Measurements from ENCODE around the gene CLDN12. TPM values are rescaled to one million over a fixed set of nuclear protein-coding genes. Genes with fewer than 3 reads are reported as not detected.

The CLDN12 gene
- total and polyA plus RNA-seq, 2 experiments from 2014 or later = 16.6 to 48.5 TPM

DNA sequence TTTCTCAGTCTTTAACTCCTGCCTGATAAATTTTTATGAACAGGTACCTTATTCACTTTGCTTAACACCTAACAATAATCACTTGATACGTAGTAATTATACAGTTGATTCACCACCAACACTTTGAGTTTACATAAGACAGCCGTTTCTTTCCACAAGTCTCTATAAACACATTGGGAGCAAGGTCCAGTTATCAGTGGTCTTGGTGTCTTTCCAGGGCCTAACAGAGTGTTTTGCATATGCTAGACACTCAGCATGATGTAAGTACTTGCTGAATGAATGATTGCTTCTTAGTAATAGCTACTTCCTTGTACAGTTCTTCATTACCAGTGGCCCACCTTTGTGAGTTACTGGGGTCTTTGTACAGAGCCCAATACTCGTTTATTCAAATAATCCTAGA lies 6.4 kb downstream of the CLDN12 start:
- ATAC-seq (no peak), DNase-seq (ENCODE audit: low spot score) (no peak)
- Histone ChIP-seq H4K20me1 (replicated peaks; ENCODE audit: insufficient read depth) (peaks cover 4% of the 10 kb centered on the region; the same call in 1 of the 2 replicates), H3K4me1 (ENCODE audit: insufficient read depth) (no peaks in the 10 kb centered on the region), H3K27ac (ENCODE audit: low read depth) (no peak overlapping the region), H3K36me3 (ENCODE audit: insufficient read depth) (peaks cover 24% of the 10 kb centered on the region; the same call in 1 of the 2 replicates), H3K4me2 (no peak overlapping the region), H3K27me3 (ENCODE audit: insufficient read depth) (no peaks in the 10 kb centered on the region), H3K79me2 (replicated peaks; ENCODE audit: insufficient read depth) (peaks cover 29% of the 10 kb centered on the region), H3F3A (replicated peaks; ENCODE audit: low read depth) (no peaks in the 10 kb centered on the region), H3K4me3 (no peak overlapping the region), H2AFZ (no peak overlapping the region), H3K9me2 (ENCODE audit: insufficient read depth) (no peaks in the 10 kb centered on the region)
- Mint-ChIP-seq H3K36me3 (ENCODE audit: low read depth) (peaks cover 42% of the 10 kb centered on the region), H3K27me3 (ENCODE audit: insufficient read depth, low read depth, poor library complexity) (no peaks in the 10 kb centered on the region), H3K4me3 (no peak overlapping the region), H3K9me3 (no peaks in the 10 kb centered on the region), H3K4me1 (no peaks in the 10 kb centered on the region; the same call in 2 of the 3 replicates), H3K27ac (no peak overlapping the region)
- TF ChIP-seq ZNF114 (CRISPR knock-in tag; IDR thresholded peaks at IDR 0.05) (no peak), EZH2 (IDR thresholded peaks at IDR 0.05; ENCODE audit: low read depth, unreplicated experiment) (no peak), POLR2AphosphoS5 (IDR thresholded peaks at IDR 0.05; ENCODE audit: low read depth) (no peak), JUNB (IDR thresholded peaks at IDR 0.05; ENCODE audit: unreplicated experiment) (no peak), STAT1 (IDR thresholded peaks at IDR 0.05; ENCODE audit: unreplicated experiment) (no peak), CREB1 (CRISPR knock-in tag; IDR thresholded peaks at IDR 0.05; ENCODE audit: low read depth) (no peak)
- TF ChIP-seq, protein P1, sequence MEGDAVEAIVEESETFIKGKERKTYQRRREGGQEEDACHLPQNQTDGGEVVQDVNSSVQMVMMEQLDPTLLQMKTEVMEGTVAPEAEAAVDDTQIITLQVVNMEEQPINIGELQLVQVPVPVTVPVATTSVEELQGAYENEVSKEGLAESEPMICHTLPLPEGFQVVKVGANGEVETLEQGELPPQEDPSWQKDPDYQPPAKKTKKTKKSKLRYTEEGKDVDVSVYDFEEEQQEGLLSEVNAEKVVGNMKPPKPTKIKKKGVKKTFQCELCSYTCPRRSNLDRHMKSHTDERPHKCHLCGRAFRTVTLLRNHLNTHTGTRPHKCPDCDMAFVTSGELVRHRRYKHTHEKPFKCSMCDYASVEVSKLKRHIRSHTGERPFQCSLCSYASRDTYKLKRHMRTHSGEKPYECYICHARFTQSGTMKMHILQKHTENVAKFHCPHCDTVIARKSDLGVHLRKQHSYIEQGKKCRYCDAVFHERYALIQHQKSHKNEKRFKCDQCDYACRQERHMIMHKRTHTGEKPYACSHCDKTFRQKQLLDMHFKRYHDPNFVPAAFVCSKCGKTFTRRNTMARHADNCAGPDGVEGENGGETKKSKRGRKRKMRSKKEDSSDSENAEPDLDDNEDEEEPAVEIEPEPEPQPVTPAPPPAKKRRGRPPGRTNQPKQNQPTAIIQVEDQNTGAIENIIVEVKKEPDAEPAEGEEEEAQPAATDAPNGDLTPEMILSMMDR (conservative IDR thresholded peaks at IDR 0.05; ENCODE audit: low read depth in 2 of 2) = no peak
- TF ChIP-seq, protein P2, sequence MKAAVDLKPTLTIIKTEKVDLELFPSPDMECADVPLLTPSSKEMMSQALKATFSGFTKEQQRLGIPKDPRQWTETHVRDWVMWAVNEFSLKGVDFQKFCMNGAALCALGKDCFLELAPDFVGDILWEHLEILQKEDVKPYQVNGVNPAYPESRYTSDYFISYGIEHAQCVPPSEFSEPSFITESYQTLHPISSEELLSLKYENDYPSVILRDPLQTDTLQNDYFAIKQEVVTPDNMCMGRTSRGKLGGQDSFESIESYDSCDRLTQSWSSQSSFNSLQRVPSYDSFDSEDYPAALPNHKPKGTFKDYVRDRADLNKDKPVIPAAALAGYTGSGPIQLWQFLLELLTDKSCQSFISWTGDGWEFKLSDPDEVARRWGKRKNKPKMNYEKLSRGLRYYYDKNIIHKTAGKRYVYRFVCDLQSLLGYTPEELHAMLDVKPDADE (IDR thresholded peaks at IDR 0.05) = no peak

DNA sequence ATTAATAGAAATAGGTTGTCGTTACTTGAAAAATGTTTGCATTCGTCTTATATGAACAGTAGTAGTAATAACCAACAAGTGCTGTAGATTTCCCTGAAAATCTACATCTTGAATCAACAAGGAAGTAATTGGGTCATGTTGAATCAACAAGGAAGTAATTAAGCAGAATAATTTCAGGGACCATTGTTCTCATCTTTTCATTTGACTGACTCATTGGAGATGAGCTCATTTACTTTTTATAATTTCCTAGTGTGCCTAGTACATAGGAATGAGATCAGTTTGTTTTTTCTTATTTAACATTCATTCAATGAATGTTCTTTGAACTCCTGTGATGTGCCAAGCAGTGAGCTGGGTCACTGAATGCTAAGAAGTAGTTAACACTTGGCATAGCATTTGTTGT lies 8.2 kb downstream of the CLDN12 start:
- H3K4me1 ChIP-seq (ENCODE audit: insufficient read depth) = no peaks in the 10 kb centered on the region
- no peak for TF ChIP-seq JUNB (IDR thresholded peaks at IDR 0.05; ENCODE audit: unreplicated experiment)
- TF ChIP-seq, protein P3, sequence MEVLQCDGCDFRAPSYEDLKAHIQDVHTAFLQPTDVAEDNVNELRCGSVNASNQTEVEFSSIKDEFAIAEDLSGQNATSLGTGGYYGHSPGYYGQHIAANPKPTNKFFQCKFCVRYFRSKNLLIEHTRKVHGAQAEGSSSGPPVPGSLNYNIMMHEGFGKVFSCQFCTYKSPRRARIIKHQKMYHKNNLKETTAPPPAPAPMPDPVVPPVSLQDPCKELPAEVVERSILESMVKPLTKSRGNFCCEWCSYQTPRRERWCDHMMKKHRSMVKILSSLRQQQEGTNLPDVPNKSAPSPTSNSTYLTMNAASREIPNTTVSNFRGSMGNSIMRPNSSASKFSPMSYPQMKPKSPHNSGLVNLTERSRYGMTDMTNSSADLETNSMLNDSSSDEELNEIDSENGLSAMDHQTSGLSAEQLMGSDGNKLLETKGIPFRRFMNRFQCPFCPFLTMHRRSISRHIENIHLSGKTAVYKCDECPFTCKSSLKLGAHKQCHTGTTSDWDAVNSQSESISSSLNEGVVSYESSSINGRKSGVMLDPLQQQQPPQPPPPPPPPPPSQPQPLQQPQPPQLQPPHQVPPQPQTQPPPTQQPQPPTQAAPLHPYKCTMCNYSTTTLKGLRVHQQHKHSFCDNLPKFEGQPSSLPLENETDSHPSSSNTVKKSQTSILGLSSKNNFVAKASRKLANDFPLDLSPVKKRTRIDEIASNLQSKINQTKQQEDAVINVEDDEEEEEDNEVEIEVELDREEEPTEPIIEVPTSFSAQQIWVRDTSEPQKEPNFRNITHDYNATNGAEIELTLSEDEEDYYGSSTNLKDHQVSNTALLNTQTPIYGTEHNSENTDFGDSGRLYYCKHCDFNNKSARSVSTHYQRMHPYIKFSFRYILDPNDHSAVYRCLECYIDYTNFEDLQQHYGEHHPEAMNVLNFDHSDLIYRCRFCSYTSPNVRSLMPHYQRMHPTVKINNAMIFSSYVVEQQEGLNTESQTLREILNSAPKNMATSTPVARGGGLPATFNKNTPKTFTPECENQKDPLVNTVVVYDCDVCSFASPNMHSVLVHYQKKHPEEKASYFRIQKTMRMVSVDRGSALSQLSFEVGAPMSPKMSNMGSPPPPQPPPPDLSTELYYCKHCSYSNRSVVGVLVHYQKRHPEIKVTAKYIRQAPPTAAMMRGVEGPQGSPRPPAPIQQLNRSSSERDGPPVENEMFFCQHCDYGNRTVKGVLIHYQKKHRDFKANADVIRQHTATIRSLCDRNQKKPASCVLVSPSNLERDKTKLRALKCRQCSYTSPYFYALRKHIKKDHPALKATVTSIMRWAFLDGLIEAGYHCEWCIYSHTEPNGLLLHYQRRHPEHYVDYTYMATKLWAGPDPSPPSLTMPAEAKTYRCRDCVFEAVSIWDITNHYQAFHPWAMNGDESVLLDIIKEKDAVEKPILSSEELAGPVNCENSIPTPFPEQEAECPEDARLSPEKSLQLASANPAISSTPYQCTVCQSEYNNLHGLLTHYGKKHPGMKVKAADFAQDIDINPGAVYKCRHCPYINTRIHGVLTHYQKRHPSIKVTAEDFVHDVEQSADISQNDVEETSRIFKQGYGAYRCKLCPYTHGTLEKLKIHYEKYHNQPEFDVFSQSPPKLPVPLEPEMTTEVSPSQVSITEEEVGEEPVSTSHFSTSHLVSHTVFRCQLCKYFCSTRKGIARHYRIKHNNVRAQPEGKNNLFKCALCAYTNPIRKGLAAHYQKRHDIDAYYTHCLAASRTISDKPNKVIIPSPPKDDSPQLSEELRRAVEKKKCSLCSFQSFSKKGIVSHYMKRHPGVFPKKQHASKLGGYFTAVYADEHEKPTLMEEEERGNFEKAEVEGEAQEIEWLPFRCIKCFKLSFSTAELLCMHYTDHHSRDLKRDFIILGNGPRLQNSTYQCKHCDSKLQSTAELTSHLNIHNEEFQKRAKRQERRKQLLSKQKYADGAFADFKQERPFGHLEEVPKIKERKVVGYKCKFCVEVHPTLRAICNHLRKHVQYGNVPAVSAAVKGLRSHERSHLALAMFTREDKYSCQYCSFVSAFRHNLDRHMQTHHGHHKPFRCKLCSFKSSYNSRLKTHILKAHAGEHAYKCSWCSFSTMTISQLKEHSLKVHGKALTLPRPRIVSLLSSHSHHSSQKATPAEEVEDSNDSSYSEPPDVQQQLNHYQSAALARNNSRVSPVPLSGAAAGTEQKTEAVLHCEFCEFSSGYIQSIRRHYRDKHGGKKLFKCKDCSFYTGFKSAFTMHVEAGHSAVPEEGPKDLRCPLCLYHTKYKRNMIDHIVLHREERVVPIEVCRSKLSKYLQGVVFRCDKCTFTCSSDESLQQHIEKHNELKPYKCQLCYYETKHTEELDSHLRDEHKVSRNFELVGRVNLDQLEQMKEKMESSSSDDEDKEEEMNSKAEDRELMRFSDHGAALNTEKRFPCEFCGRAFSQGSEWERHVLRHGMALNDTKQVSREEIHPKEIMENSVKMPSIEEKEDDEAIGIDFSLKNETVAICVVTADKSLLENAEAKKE (CRISPR knock-in tag; IDR thresholded peaks at IDR 0.05) = no peak
- TF ChIP-seq, protein P2 (IDR thresholded peaks at IDR 0.05) = no peak
- no peak for TF ChIP-seq POLR2AphosphoS5 (IDR thresholded peaks at IDR 0.05; ENCODE audit: low read depth)
- no peak for TF ChIP-seq STAT1 (IDR thresholded peaks at IDR 0.05; ENCODE audit: unreplicated experiment)
- TF ChIP-seq EZH2 (IDR thresholded peaks at IDR 0.05; ENCODE audit: low read depth, unreplicated experiment) = no peak

More for the DNA sequence above, 8.2 kb downstream of the CLDN12 start:
- Mint-ChIP-seq H3K36me3 (ENCODE audit: low read depth) (peaks cover 31% of the 10 kb centered on the region), H3K4me3 (no peak overlapping the region), H3K9me3 (no peaks in the 10 kb centered on the region), H3K4me1 (no peaks in the 10 kb centered on the region), H3K27ac (no peak overlapping the region), H3K27me3 (ENCODE audit: insufficient read depth, low read depth, poor library complexity) (no peaks in the 10 kb centered on the region)
- DNase-seq (ENCODE audit: low spot score) = no peak
- no peaks in the 10 kb centered on the region for H3K9me2 ChIP-seq (ENCODE audit: insufficient read depth)
- peaks cover 4% of the 10 kb centered on the region; the same call in 1 of the 2 replicates for H4K20me1 ChIP-seq (replicated peaks; ENCODE audit: insufficient read depth)
- H3K4me2 ChIP-seq = no peak overlapping the region
- no peak overlapping the region for H3K4me3 ChIP-seq
- ATAC-seq = no peak
- peaks cover 24% of the 10 kb centered on the region; the same call in 1 of the 2 replicates for H3K36me3 ChIP-seq (ENCODE audit: insufficient read depth)
- peaks cover 11% of the 10 kb centered on the region; the same call in 1 of the 2 replicates for H3K79me2 ChIP-seq (replicated peaks; ENCODE audit: insufficient read depth)
- no peak overlapping the region for H3K27ac ChIP-seq (ENCODE audit: low read depth)
- H3K27me3 ChIP-seq (ENCODE audit: insufficient read depth) = no peaks in the 10 kb centered on the region
- H3F3A ChIP-seq (replicated peaks; ENCODE audit: low read depth) = no peaks in the 10 kb centered on the region
- H2AFZ ChIP-seq = no peak overlapping the region

Measured in GM23338 (cell line).